Gastroesophageal sphincter (tissue), 3 donors: ENCODE data around the gene SRGAP2.
"Not testable (repeated sequence)": the region's sequence is repeated elsewhere in the genome, so short reads cannot be mapped to it uniquely, and the experiment has no call there.

Experiments
- CTCF ChIP-seq, 4 experiments: fragments of 200-600 bp in 2 of 4; fragments of 450-650 bp in 2 of 4; sonication (generic) in 1 of 4; IDR thresholded peaks; one replicate each; pipeline ENCODE4 v1.5.1; 2017 to 2019; ENCODE audit warnings: antibody characterized with exemption in 4 of 4, mild to moderate bottlenecking in 2 of 4, moderate library complexity in 2 of 4
- POLR2A ChIP-seq, 2 donors: fragments of 450-650 bp; IDR thresholded peaks; one replicate each; pipeline ENCODE4 v1.6.1; 2017; ENCODE audit warnings: antibody characterized with exemption in 2 of 2, mild to moderate bottlenecking in 2 of 2, moderate library complexity in 1 of 2
- POLR2AphosphoS5 ChIP-seq: sonication (generic); formaldehyde crosslinking; IDR thresholded peaks from one replicate; pipeline ENCODE4 v1.6.1; 2017; ENCODE audit warnings: antibody characterized with exemption

- not testable (repeated sequence) for TF ChIP-seq POLR2AphosphoS5; CTCF (IDR thresholded peaks at IDR 0.05); POLR2A (IDR thresholded peaks at IDR 0.05)
Observed at GRCh38 chr1:206176114-206176502, 27.2 kb upstream of the SRGAP2 start.
